Osteocyte (in vitro differentiated cells): Measurements from ENCODE around the gene NAALADL2. TPM values are rescaled to one million over a fixed set of nuclear protein-coding genes. Genes with fewer than 3 reads are reported as not detected.

Source experiments
- DNase-seq: peaks from one replicate; pipeline ENCODE4 v3.0.0; 2021; ENCODE audit warnings: mixed read lengths; ENCODE audit not compliant: unreplicated experiment; ENCODE audit errors: extremely low spot score
- H3K27ac Mint-ChIP-seq: one replicate; pipeline ENCODE4 v1.8.0; 2021; ENCODE audit warnings: mild to moderate bottlenecking, mixed read lengths; ENCODE audit not compliant: unreplicated experiment
- H3K27me3 Mint-ChIP-seq: one replicate; pipeline ENCODE4 v1.8.0; 2021; ENCODE audit warnings: mixed read lengths; ENCODE audit not compliant: unreplicated experiment
- H3K36me3 Mint-ChIP-seq: one replicate; pipeline ENCODE4 v1.8.0; 2021; ENCODE audit warnings: mixed read lengths; ENCODE audit not compliant: unreplicated experiment
- H3K4me1 Mint-ChIP-seq: one replicate; pipeline ENCODE4 v1.8.0; 2021; ENCODE audit warnings: mixed read lengths; ENCODE audit not compliant: unreplicated experiment
- H3K4me3 Mint-ChIP-seq: one replicate; pipeline ENCODE4 v1.8.0; 2021; ENCODE audit warnings: mild to moderate bottlenecking, moderate library complexity, mixed read lengths; ENCODE audit not compliant: unreplicated experiment
- H3K9me3 Mint-ChIP-seq: one replicate; pipeline ENCODE4 v1.8.0; 2021; ENCODE audit warnings: mixed read lengths; ENCODE audit not compliant: unreplicated experiment
- CTCF ChIP-seq: fragments of 200-600 bp; sonication (generic); IDR thresholded peaks from 2 replicates; pipeline ENCODE4 v1.5.0; 2021; ENCODE audit warnings: antibody characterized with exemption, mild to moderate bottlenecking, moderate library complexity
- total RNA-seq: library from RNA; stranded (reverse); gene quantifications from 2 replicates; pipeline ENCODE4 v1.2.1, GENCODE V29; 2021

NAALADL2 gene
- total RNA-seq, 1 donor from 2014 or later: 16.1 TPM

- Mint-ChIP-seq H3K9me3 (peaks cover 4% of the 10 kb centered on the region), H3K4me3 (no peak overlapping the region), H3K36me3 (no peaks in the 10 kb centered on the region), H3K4me1 (peaks cover 21% of the 10 kb centered on the region), H3K27ac (no peak overlapping the region), H3K27me3 (no peaks in the 10 kb centered on the region)
- no peak for TF ChIP-seq CTCF
- no peak for DNase-seq
Observed at GRCh38 chr3:175311946-175312345, 452.8 kb downstream of the NAALADL2 start.

- no peak for DNase-seq
- Mint-ChIP-seq H3K4me3 (no peak overlapping the region), H3K27me3 (no peaks in the 10 kb centered on the region), H3K9me3 (peaks cover 4% of the 10 kb centered on the region), H3K36me3 (no peaks in the 10 kb centered on the region), H3K4me1 (peaks cover 15% of the 10 kb centered on the region), H3K27ac (no peak overlapping the region)
- TF ChIP-seq CTCF: no peak
Observed at GRCh38 chr3:175312791-175313190, 453.7 kb downstream of the NAALADL2 start.

- H3K9me3 Mint-ChIP-seq: peaks cover 4% of the 10 kb centered on the region
- no peaks in the 10 kb centered on the region for H3K36me3 Mint-ChIP-seq
- TF ChIP-seq CTCF: no peak
- H3K27me3 Mint-ChIP-seq: no peaks in the 10 kb centered on the region
- peaks cover 8% of the 10 kb centered on the region for H3K4me1 Mint-ChIP-seq
- no peak overlapping the region for H3K27ac Mint-ChIP-seq
- no peak for DNase-seq
- no peak overlapping the region for H3K4me3 Mint-ChIP-seq
Observed at GRCh38 chr3:175316799-175317198, 457.7 kb downstream of the NAALADL2 start.

- Mint-ChIP-seq H3K36me3 (peaks cover 2% of the 10 kb centered on the region), H3K4me3 (no peak overlapping the region), H3K4me1 (peaks cover 11% of the 10 kb centered on the region), H3K27ac (no peak overlapping the region), H3K27me3 (no peaks in the 10 kb centered on the region), H3K9me3 (peaks cover 2% of the 10 kb centered on the region)
- no peak for TF ChIP-seq CTCF
- no peak for DNase-seq
Observed at GRCh38 chr3:175325440-175325839, 466.3 kb downstream of the NAALADL2 start.

GRCh38 chr3:175326041-175326440, 466.9 kb downstream of the NAALADL2 start:
- no peaks in the 10 kb centered on the region for H3K27me3 Mint-ChIP-seq
- no peak for TF ChIP-seq CTCF
- H3K4me1 Mint-ChIP-seq: peaks cover 11% of the 10 kb centered on the region
- no peak overlapping the region for H3K27ac Mint-ChIP-seq
- no peak overlapping the region for H3K4me3 Mint-ChIP-seq
- peaks cover 8% of the 10 kb centered on the region for H3K36me3 Mint-ChIP-seq
- peaks cover 8% of the 10 kb centered on the region for H3K9me3 Mint-ChIP-seq
- no peak for DNase-seq
